ENCODE measurements around the gene TMEM186.
"Not testable (repeated sequence)": the region's sequence is repeated elsewhere in the genome, so short reads cannot be mapped to it uniquely, and the experiment has no call there.

Gene TMEM186, protein sequence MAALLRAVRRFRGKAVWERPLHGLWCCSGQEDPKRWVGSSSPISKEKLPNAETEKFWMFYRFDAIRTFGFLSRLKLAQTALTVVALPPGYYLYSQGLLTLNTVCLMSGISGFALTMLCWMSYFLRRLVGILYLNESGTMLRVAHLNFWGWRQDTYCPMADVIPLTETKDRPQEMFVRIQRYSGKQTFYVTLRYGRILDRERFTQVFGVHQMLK

DNA sequence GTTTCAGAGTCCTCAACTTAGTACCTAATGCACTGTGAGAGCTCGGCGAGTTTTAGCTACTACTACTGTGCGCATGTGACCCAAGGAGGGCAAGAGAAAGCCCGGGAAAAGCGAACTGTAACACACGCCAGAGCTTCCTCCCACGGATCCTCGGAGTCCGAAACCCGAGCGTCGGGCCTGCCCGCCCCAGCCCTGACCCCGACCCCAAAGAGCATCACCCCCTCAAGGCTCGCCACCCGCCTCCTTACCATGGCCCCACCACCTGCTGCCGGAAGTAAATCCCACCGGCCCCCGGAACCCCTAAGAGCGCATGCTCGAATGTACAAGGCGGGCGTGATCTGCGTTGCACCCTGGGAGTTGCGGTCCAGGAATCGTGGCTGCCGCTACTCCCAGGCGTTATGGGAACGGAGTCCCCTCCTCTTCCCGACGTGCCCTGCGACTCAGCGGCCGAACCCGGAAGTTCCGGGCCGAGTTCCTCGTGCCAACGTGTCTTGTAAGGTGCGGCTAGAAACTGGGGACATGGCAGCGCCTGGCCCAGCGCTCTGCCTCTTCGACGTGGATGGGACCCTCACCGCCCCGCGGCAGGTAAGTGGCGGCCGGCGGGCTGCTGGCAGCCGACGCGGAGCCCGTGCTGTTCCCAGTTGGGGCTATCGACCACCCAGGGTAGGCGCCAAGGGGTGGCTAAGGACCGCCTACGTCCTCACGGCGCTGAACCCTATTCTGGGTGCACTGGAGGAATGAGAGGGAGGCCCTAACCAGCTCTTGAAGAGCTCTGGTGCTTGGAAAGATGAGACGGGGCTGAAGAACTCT, at the start of gene TMEM186, which contains the start of gene PMM2:
TMEM186 (minus strand) TSS at position 276 of the 810 bp plus-strand sequence; CDS start at position 251, 25 bp downstream.
PMM2 (plus strand) TSS at position 476 of the 810 bp plus-strand sequence; CDS start at position 520, 44 bp downstream.
- DNase-seq (ENCODE audit: low read depth) = peak; percentile 93

DNA sequence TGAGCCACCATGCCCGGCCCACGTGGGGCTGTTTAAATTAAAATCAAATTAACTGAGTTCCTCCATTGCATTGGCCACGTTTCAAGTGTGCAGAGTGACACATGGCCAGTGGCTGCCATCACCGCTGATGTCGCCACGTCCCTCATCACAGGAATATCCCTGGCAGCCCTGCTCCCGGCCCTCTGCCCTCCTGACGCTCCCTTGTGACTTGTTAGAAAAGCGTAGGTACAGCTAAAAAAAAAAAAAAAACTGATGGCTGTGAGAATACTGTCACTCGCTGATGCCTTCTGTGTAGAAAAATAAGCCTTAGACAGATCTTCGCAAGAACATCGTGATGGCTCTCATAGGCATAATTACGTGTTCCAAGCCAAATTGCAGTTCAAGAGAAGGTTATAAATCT, 49.7 kb upstream of the TMEM186 start:
- DNase-seq (ENCODE audit: low read depth) = no peak

DNA sequence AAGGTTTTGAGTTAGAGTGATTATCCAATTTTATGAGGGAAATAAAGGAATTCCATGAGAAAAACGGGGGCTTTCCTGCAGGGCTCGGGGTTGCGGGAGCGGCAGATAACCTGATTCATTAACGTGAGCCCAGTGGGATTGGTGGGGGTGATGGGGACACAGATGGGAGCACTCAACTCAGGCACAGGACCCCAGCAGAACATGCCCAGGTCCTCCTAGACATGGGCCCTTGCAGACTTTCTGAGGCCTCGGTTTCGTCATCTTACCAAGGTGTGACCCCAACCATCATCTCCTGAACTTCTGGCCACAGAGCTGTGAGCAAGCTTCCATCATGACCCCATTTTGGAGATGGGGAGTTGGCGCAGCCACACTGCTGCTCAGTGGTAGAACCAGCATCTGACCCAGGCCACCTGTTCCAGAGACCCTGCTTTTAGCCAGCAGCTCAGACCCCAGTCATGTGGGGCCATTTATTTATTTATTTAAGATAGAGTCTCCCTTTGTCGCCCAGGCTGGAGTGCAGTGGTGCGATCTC, 49.0 kb upstream of the TMEM186 start:
- DNase-seq (ENCODE audit: low read depth) = no peak

DNA sequence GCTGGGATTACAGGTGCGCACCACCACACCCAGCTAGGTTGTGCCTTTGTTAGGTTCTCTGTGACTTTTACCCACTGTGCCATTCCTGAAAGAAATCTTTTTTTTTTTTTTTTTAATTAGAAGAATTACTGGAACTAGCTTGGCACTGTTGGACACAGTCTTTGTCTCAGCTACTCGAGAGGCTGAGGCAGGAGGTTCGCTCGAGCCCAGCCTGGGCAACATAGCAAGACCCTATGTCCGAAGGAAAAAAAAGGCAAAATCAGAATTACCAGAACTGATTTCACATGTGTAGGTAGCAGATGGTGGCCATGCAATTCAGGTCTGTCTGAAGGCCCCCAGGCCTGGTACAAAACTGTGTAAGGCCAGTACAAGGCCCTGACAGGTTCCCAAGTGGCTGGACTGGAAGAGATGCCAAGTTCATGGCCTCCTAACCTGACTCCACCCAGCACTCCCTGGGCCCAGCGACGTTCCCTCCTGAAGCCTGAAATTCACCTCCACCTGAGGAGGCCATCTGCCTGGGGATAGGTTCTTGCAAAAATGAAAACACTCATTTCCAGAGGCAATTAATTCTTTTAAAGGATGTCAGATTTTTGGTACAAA, 48.4 kb upstream of the TMEM186 start:
- no peak for DNase-seq (ENCODE audit: low read depth)

- DNase-seq (ENCODE audit: low read depth) = not testable (repeated sequence)
Measured at GRCh38 chr16:8843296-8843695, 45.9 kb upstream of the TMEM186 start.

DNA sequence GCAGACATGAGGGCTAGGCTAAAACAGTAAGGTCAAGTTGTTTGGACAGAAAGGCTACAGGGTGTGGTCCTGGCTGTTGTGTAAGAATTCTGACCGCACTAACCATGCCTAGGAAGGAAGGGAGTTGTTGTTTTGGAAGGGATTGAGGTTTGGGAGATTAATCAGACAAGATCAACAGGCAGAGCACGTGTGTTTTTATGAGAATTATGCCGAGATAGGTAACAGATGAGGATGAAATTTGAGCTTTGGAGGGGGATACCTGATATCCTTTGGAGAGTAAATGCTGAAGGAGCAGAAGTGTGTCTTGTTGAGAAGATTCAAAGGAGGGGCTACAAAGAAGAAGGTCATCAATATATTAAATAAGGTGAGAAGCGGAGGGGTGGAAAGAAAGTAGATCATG, 44.6 kb upstream of the TMEM186 start:
- DNase-seq (ENCODE audit: low read depth) = not testable (repeated sequence)

- not testable (repeated sequence) for DNase-seq (ENCODE audit: low read depth)
Measured at GRCh38 chr16:8837594-8837993, 40.2 kb upstream of the TMEM186 start.

DNA sequence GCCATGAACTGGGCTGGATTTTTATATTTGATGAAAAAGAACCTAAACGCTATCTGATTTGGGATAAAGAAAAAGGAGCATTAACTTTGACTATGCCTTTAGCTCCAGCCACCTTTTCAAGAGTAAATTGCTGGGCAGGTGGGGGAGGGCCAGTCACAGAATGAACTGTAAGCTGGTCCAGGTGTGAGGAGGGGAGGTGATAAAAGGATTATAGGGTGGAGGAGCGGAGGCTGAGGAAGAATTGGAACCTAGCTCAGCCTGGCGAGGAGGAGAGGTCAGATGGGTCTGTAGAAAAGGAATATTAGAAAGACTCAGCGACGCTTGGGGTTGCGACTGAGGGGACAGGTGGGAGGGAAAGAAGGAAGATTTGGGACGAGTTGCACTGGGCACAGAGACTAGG, 39.4 kb upstream of the TMEM186 start:
- not testable (repeated sequence) for DNase-seq (ENCODE audit: low read depth)

DNA sequence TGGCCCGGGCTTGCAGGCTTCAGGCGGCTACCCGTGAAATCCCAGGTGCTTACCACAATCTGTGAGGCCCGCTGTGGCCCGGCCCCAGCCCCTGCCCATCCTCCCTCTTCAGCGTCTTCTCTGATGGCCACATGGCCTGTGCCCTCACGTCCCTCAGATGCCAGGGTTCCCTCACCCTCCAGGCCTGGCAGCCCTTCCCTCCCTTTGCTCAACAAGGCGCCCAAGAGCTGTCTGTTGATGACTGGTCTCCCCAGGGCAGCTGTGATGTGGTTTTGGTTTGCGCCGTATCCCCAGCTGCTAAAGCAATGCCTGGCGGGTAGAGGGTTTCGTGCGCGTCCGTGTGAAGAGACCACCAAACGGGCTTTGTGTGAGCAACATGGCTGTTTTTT, 35.3 kb upstream of the TMEM186 start:
- no peak for DNase-seq (ENCODE audit: low read depth)

GRCh38 chr16:8831871-8832716, 34.7 kb upstream of the TMEM186 start:
- no peak for DNase-seq (ENCODE audit: low read depth)

DNA sequence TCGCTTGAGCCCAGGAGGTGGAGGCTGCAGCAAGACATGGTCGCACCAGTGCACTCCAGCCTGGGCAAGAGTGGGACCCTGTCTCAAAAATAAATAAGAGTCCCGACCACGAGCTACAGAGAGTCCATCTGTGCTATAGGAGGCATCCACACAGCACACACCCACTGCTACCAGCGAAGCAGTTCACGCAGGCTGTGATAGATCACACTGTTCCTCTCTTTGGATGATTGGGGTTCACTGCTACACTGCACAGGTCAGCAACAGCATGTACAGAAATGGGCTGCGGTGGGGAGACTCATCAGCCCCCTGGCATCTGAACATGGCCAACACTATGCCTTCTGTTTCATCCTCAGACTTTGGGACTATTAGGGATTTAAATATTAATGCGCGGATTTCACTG, 34.0 kb upstream of the TMEM186 start:
- no peak for DNase-seq (ENCODE audit: low read depth)

DNA sequence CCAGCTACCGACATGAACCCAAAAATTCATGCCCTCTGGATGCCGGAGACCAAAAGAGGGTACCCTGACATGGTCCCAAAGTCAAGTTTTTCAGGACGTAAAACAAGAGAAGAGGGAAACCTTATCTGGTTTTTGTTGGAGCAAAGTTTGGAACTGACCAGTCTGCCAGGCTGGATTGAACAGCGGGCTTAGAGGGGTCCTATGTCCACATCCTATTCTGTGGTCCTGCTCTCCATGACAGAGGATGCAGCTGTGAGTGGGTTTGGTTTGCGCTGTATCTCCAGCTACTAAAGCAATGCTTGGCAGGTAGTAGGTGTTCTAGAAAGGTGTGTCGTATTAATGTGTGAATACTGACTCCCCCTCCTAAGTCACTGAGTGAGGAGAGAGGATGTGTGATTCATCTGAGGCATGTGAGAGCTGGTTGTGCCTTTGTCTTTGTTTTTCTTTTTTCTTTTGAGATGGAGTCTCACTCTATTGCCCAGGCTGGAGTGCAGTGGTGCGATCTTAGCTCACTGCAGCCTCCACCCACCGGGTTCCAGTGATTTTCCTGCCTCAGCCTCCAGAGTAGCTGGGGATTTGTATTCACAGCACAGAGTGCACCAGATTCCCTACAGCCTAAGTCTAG, 31.2 kb upstream of the TMEM186 start:
- DNase-seq (ENCODE audit: low read depth) = no peak

- no peak for DNase-seq (ENCODE audit: low read depth)
Measured at GRCh38 chr16:8826278-8826879, 28.9 kb upstream of the TMEM186 start.

DNA sequence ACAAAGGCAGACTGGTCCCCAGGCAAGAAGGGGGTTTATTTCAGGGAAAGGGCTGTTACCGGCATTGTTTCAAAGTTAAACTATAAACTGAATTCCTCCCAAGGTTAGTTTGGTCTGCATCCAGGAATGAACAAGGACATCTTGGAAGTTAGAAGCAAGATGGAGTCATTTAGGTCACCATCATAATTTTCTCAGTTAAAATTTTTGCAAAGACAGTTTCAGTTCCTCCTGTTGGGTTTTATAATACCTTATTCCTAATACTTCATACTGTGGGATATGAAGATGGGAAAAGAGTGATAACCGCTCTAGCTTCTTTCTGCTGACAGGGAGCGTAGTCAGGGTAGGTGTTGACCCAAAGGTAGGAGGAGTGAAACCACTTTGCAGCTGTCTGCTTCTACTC, 25.0 kb upstream of the TMEM186 start:
- DNase-seq (ENCODE audit: low read depth) = no peak

DNA sequence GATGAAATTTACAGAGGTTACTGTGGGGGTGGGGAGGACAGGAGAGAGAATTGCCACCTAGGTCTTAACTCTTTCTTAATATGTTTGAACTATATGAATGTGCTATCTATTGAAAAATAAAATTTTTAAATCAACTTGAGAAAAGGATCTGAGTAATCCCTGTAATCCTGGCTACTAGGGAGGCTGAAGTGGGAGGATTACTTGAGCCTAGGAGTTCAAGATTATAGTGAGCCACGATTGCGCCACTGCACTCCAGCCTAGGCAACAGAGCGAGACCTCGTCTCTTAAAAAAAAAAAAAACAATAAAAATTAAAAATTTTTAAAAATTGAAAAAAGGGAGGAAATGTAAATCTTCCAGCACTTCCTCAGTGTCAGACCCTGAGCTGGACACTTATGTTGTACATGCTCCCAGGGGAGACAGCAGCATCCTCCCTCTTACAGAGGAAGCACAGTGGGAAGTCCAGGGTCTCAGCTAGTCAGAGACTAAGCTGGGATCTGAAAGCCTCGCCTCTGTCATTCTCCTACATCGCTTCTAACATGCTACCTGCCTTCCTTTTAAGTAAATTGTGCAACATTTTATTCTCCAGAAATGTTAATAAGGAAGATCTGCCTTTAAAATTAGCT, 22.1 kb upstream of the TMEM186 start:
- no peak for DNase-seq (ENCODE audit: low read depth)

DNA sequence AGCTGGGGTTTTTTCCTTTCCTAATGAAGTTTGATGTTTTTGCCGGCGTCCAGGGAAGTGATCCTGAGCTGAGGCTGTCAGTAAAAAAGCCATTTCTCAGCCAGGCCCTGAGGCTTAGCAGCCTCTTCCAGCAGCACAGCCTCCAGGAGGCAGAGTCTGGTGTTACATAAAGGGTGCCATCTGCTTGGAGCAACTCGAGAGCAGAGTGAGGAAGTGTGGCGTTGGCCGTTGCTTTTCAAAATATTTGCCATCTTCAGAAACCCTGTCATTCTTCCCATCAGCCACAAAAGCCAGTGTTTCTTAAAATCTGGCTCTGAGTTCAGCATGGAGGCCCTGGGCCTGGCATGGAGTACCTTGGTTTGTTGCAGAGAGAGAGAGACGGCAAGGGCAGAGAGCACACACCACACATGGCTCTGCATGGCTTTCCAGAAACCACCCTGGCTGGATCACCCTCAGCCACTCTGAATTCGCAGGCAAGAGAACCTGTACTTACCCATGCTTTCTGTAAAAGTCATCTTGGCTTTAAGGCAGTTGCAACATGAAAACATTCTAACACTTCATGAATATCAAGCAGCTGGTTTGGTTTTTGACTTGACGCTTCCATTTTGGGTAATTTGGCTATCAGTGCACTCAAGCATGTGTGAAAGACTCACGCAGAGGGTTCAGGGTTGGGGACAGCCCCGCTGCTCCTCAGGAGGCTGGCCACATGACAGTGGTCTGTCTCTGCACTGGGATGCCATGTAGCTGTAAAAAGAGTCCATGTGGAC, 21.2 kb upstream of the TMEM186 start:
- DNase-seq (ENCODE audit: low read depth) = no peak

DNA sequence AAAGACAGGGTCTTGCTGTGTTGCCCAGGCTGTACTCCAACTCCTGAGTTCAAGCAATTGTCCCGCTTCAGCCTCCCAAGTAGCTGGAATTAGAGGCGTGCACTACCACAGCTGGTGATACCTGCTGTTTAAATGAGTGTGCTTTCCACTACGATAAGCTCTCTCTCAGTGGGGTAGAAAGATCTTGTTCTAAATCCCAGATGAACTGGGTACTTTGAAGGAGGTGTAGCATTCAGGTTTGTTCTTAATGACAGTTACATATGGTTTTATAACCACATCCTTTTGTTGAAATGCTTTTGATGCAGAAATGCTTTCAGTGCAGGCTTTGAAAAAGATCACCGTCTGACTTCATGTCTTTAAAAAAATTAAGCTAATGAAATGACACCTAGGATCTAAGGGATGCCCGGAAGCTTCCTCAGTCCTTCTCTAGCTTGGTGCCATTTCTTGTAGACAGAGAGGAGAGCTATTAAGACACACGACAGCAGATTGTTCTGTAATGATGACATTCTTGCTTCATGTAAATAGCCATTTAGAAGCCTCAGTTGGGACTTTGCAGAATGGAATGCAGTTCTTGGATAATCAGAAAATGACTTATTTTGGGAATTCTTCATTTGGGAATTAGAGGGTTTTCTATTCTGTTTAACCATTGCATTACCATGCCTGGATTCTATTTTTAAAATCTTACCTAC, 19.7 kb upstream of the TMEM186 start:
- DNase-seq (ENCODE audit: low read depth) = no peak

- no peak for DNase-seq (ENCODE audit: low read depth)
Measured at GRCh38 chr16:8814095-8814806, 16.8 kb upstream of the TMEM186 start.

Measured in stimulated activated CD8-positive, alpha-beta memory T cell treated with anti-CD3 and anti-CD28 coated beads, Interleukin-12 subunit alpha, Interleukin-12 subunit beta, amount 100 ng/mL, for 4 hours (primary cell).